Measurements from ENCODE around the gene CALHM1. TPM values are rescaled to one million over a fixed set of nuclear protein-coding genes. Genes with fewer than 3 reads are reported as not detected.

CALHM1 gene
- total and polyA plus RNA-seq, 2 of the 13 experiments (the other 11 are each of a cell fraction or from before 2014, with no cell fraction given), result 0.04 TPM; not detected in 1

DNA sequence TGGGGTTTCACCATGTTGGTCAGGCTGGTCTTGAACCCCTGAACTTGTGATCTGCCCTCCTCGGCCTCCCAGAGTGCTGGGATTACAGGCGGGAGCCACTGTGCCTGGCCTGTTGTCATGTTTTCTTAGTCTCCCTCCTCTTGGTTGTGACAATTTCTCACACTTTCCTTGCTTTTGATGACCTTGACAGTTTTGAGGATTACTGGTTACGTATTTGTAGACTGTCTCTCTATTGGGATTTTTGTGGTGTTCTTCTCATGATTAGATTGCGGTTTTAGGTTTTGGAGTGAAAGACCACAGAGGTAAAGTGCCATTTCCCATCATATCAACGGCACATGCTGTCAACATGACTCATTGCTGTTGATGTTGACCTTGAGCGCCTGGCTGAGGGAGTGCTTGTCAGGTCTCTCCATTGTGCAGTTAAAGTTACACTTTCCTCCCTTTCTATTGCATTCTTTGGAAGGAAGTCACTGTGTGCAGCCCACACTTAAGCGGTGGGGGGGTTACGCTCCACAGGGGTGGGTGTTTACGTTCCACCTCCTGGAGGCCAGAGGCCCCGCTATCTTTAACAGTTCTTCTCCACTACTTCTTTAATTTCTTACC is 45.6 kb upstream of the CALHM1 start (continued):
- TF ChIP-seq, protein P1, sequence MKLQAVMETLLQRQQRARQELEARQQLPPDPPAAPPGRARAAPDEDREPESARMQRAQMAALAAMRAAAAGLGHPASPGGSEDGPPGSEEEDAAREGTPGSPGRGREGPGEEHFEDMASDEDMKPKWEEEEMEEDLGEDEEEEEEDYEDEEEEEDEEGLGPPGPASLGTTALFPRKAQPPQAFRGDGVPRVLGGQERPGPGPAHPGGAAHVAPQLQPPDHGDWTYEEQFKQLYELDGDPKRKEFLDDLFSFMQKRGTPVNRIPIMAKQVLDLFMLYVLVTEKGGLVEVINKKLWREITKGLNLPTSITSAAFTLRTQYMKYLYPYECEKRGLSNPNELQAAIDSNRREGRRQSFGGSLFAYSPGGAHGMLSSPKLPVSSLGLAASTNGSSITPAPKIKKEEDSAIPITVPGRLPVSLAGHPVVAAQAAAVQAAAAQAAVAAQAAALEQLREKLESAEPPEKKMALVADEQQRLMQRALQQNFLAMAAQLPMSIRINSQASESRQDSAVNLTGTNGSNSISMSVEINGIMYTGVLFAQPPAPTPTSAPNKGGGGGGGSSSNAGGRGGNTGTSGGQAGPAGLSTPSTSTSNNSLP (IDR thresholded peaks at IDR 0.05; ENCODE audit: low read depth, low read length), result peak; percentile 71
- TF ChIP-seq, protein P2, sequence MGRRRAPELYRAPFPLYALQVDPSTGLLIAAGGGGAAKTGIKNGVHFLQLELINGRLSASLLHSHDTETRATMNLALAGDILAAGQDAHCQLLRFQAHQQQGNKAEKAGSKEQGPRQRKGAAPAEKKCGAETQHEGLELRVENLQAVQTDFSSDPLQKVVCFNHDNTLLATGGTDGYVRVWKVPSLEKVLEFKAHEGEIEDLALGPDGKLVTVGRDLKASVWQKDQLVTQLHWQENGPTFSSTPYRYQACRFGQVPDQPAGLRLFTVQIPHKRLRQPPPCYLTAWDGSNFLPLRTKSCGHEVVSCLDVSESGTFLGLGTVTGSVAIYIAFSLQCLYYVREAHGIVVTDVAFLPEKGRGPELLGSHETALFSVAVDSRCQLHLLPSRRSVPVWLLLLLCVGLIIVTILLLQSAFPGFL (CRISPR knock-in tag; IDR thresholded peaks at IDR 0.05), result no peak
- TF ChIP-seq ZNF34 (CRISPR knock-in tag; IDR thresholded peaks at IDR 0.05; ENCODE audit: borderline replicate concordance) (no peak), ATAD3A (CRISPR knock-in tag; IDR thresholded peaks at IDR 0.05) (no peak), BRCA1 (CRISPR knock-in tag; IDR thresholded peaks at IDR 0.05) (no peak), ZNF224 (CRISPR knock-in tag; IDR thresholded peaks at IDR 0.05) (no peak), SSRP1 (CRISPR knock-in tag; IDR thresholded peaks at IDR 0.05) (no peak), IRF2 (CRISPR knock-in tag; IDR thresholded peaks at IDR 0.05) (peak; percentile 50; the same call in 1 of the 2 replicates), ZNF232 (CRISPR knock-in tag; IDR thresholded peaks at IDR 0.05; ENCODE audit: borderline replicate concordance) (no peak), ZNF766 (CRISPR knock-in tag; IDR thresholded peaks at IDR 0.05; ENCODE audit: borderline replicate concordance) (no peak), MAFK (conservative IDR thresholded peaks at IDR 0.05 in 1 of 2, IDR thresholded peaks at IDR 0.05 in 1 of 2; ENCODE audit: low read length in 2 of 2) (peak; percentile 71 to 75), ZBTB42 (CRISPR knock-in tag; IDR thresholded peaks at IDR 0.05) (no peak), ISX (CRISPR knock-in tag; conservative IDR thresholded peaks at IDR 0.05) (no peak), FLYWCH1 (CRISPR knock-in tag; IDR thresholded peaks at IDR 0.05) (no peak), RCOR2 (CRISPR knock-in tag; IDR thresholded peaks at IDR 0.05) (0 out of 2 replicates have a peak, but pooled peaks have one; percentile 19), RELA (CRISPR knock-in tag; IDR thresholded peaks at IDR 0.05) (no peak), BHLHE40 (IDR thresholded peaks at IDR 0.05; ENCODE audit: low read length) (peak; percentile 89), RXRB (CRISPR knock-in tag; IDR thresholded peaks at IDR 0.05; ENCODE audit: borderline replicate concordance) (peak; percentile 81), TOE1 (CRISPR knock-in tag; IDR thresholded peaks at IDR 0.05) (no peak), REXO4 (CRISPR knock-in tag; IDR thresholded peaks at IDR 0.05; ENCODE audit: borderline replicate concordance) (no peak), TAF1 (CRISPR knock-in tag; IDR thresholded peaks at IDR 0.05) (no peak), ZNF841 (CRISPR knock-in tag; IDR thresholded peaks at IDR 0.05; ENCODE audit: borderline replicate concordance) (no peak)
- TF ChIP-seq, protein P3, sequence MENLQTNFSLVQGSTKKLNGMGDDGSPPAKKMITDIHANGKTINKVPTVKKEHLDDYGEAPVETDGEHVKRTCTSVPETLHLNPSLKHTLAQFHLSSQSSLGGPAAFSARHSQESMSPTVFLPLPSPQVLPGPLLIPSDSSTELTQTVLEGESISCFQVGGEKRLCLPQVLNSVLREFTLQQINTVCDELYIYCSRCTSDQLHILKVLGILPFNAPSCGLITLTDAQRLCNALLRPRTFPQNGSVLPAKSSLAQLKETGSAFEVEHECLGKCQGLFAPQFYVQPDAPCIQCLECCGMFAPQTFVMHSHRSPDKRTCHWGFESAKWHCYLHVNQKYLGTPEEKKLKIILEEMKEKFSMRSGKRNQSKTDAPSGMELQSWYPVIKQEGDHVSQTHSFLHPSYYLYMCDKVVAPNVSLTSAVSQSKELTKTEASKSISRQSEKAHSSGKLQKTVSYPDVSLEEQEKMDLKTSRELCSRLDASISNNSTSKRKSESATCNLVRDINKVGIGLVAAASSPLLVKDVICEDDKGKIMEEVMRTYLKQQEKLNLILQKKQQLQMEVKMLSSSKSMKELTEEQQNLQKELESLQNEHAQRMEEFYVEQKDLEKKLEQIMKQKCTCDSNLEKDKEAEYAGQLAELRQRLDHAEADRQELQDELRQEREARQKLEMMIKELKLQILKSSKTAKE (CRISPR knock-in tag; IDR thresholded peaks at IDR 0.05; ENCODE audit: borderline replicate concordance), result peak; percentile 59
- TF ChIP-seq, protein P4, sequence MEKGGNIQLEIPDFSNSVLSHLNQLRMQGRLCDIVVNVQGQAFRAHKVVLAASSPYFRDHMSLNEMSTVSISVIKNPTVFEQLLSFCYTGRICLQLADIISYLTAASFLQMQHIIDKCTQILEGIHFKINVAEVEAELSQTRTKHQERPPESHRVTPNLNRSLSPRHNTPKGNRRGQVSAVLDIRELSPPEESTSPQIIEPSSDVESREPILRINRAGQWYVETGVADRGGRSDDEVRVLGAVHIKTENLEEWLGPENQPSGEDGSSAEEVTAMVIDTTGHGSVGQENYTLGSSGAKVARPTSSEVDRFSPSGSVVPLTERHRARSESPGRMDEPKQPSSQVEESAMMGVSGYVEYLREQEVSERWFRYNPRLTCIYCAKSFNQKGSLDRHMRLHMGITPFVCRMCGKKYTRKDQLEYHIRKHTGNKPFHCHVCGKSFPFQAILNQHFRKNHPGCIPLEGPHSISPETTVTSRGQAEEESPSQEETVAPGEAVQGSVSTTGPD (CRISPR knock-in tag; IDR thresholded peaks at IDR 0.05), result no peak

All from HepG2 (cell line).